Hematopoietic multipotent progenitor cell (in vitro differentiated cells): Measurements from ENCODE around the gene LSAMP. TPM values are rescaled to one million over a fixed set of nuclear protein-coding genes. Genes with fewer than 3 reads are reported as not detected.

Source experiments
- DNase-seq, 3 donors: peaks; one replicate each; pipeline ENCODE4 v3.0.0-alpha.2; 2011 to 2015; ENCODE audit warnings: low read depth in 2 of 3, low spot score in 2 of 3
- total RNA-seq: library from RNA; depleted of rRNA; stranded (reverse); fragments of >200 nt; gene quantifications from one replicate; pipeline ENCODE4 v1.2.3, GENCODE V29; 2012

The LSAMP gene
- total RNA-seq, 1 donor, result 0.27 TPM

DNA sequence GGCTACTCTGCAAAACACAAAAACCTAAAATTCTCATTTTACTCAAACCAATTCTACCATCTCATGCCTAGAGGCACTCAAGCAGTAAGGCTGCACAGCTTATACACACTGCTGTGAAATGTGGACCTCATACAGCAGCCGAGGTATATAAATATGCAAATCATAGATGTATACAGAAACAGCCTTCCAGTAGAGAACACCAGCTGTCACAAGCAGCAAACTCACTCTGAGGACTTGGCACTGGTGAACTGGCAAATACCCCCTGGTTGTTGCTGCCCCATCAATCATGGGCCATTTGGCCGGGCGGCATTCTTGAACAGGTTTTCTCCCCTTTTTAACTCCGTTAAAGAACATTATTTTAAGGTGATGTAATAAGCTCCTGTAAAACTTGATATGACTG lies 378.0 kb downstream of the LSAMP start:
- DNase-seq, result no peak

DNA sequence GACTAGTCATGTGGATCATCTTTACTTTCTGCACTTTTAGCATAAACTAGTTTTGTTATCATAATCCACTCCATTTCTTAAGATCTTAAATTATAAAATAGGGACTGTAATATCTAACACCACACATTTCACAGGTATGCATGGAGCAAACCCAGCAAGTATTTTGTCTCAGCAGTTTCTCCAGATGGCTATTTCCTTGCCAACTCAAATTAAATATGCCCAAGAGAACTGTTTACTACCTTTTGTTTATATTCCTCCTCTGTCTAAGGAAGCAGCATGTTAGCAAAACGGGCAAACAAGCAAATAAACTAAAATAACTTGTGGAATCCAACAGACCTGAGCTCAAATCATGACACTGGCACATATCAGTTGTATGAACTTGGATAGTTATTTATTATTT lies 379.8 kb downstream of the LSAMP start:
- DNase-seq, result no peak

DNA sequence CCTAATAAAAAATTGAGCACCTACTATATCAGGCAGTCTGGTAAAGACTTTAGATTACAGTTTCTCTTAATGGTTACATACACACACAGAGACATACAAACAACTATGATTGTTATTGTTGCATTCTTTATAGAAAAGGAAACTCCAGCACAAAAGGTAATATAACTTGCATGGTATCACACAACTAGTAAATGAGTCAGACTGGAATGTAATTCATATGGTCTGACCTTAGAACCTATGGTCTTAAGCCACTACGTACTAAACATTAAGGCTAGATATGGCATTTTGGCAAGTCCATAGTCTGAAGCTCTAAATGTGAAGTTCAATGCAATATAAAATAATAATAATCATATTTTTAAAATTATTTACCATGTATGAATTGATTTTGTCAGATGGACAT lies 380.6 kb downstream of the LSAMP start:
- no peak for DNase-seq

DNA sequence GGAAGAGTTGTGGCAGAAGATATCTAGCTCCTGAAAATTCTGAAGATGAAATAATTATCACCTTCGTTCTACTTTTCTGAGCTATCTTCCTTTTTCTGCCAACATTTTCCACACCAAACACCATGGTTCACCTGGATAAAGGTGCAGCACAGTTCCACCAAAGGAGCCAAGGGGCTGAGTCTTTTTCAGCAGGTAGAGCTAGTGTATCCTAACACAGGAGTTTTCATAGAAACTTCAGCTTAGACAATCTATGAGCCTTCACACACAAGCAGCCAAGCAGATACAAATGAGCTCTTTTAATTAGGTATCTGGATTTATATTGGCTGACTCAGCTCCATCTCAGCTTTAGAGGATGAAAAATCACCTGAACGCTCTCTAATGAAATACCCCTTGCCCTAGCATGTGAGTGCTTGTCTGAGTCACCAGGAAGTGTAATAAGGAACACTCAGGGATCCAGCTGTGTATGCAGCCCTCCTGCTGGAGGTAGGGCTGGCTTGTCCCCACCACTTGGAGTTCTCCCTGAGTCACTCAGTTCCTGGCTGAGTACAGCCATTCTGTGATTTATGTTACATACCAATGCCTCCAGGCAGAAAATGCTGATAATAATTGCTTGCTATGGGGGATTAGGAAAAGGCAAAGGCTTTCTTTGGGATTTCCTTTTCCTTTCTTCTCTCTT lies 385.7 kb downstream of the LSAMP start:
- no peak for DNase-seq

DNA sequence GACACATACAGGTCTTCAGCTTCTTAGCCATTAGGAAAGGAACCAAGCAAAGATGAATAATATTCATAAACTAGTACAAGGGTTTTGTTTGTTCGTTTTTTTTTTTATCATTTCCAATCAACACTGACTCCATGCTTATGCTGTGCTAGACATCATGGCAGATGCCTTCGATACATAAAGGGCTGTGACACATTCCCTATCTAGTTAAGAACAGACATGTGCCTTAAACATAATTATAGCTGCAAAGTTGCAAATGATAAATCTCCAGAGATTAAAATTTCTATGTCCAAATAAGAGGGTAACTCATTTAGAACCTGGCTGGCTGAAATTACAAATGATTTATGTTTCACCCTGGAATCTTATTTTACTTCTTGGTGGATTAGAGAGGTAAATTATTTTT lies 386.4 kb downstream of the LSAMP start:
- no peak for DNase-seq

DNA sequence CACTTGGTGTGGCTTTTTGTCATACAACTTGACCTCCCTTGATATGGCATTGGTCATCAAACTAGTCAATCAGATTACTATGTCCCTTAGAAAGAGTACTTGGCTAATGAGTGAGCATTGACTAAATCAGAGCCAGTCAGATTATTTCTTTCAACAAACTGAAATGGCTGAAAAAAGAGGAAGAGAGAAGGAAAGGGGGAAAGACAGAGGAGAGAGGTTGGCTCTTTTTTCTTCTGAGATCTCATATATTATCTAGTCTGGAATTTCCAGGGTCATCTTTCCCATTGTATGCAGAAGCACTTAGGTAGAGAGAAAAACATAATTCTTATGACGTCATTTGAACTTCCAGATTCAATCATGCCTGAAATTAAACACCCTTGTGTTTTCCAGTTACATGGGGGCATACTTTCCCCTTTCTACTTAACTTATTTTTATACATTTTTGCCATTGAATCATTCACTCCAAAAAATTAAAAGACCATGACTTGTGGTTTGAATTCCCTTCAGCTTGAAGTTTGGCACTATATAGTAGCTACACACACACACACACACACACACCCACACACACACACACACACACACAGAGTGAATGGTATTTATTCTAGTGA lies 387.8 kb downstream of the LSAMP start:
- no peak for DNase-seq

DNA sequence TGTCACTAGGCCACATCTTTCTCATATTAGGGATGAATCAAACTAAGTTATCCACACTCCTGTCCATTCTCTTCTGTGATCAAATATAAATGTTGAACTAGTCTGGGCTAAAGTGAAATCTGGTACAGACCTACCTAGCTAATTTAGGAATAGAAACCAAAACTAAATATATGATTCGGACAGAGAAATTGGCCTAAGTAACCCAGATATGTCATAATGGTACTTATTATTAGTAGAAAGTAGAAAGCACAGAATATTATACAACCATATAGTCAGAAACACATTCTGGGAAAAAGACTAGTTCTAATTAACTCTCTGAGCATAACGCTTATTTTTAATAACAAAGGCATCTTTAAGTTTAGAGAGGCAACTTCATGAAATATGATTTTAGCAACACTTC lies 389.0 kb downstream of the LSAMP start:
- no peak for DNase-seq

DNA sequence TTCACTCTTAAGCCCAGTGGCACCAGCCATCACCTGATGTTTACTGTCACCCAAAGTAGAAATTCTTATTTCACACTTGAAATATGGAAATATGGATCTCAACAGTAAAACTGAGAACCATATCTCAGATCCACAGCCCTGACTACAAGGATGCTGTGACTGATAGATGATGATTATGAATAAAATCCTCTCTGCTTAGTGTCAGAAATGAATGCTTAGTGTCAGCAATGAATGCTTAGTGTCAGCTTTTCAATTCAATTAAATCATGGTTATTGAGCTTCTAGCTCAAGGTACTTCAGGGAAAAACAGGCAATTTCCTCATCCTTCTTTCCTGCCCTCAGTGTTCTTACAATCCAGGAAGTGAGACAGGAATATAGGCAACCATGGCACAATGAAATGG lies 392.3 kb downstream of the LSAMP start:
- DNase-seq, result no peak

DNA sequence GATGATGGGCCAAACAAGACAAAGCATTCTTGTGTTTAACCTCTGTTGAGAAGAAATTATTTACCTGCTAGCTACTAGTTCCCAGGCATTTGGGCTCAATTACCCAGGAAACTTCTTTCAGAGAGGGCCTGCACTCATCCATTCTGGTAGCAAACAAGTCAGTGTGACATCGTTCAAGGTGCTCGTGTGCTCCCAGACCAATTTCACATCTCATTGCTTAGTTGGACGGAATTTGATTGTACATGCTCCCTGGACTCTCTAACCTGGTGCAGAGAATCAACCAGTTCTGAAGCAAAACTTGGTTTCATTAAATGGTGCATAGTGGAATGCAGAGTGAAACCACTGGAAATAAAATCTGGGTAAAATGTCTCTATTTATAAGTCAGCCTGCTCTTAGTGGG lies 392.7 kb downstream of the LSAMP start:
- DNase-seq, result no peak

DNA sequence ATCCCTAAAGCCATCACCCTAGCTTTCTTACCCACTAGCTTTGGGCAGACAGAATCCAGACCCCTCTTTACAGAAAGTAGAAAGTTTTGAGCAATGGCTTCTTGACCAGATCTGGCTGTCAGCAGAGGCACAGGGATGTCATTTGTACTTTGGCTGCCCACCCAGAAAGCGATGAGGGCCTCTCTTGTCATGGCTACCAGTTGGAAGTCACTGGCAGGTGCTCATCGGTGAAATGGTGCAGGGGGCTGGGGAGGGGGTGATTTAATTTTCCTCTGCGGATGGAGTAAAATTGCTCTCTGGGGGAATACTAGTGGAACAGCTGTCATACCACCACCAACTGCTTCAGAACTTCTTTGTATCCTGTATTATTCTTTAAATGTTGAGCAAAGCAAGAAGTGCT lies 393.7 kb downstream of the LSAMP start:
- DNase-seq, result no peak

DNA sequence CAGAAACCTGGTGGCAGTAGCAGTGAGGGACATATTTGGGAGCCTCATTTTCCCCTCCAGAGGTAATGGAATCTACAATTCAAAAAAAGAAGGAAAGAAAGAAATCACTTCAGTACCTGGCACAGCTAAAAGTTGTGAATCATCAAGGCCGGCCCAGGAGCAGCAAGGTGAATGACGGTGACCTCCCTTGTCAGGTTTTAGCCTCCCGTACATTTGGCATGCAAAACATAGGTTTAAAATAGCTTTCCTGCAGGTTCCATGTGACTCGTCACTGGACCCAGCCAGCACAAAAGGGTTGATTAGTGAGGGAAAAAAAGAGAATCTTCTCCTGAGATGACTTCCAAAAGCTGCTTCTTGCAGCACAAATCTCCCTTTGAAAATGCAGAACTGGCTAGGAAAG lies 394.2 kb downstream of the LSAMP start:
- DNase-seq, result no peak

DNA sequence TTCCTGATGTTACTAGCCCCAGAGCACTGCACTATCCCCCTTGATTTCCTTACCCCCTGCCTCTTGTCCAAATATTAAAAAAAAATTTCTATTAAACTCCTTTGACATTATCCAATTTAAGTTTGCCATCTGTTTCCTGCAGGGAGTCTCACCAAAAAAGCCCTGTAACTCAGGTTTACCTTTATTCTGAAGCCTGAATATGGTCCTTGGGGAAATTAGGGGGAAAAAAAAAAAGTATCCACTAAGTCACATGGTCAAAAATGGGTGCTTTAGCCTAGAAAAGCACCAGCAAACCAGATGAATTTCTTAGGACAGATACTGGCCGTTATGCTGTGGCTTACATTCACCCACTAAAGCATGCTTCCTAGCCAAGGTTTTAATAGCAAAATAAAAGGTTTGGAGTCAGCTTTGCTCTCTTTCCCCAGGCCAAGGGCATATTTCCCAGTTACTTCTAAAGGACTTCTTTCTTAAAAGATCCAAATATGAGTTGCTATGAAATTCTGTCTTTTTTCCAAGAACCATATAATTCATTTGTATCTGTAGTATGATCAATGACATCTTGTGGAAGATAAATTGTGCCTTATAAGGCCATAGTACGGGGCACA lies 394.9 kb downstream of the LSAMP start:
- no peak for DNase-seq

DNA sequence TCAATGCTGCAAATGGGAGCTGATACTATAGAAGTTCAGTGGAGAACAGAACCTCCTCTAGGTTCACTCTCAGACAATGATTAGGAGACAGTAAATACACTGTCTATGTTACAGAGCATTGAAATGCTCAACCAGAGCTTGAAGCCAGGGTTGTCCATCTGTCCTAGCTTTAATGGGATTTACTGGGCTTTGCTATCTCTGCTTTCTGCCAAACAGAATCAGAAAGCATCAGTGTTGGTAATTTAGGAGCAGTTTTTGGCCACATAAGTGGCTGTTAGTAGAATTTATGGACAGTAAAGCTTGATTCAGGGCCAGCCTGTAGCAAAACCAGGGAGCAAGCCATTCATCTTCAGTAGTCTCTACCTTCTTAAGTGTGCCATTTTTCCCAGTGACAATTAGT lies 396.3 kb downstream of the LSAMP start:
- no peak for DNase-seq

DNA sequence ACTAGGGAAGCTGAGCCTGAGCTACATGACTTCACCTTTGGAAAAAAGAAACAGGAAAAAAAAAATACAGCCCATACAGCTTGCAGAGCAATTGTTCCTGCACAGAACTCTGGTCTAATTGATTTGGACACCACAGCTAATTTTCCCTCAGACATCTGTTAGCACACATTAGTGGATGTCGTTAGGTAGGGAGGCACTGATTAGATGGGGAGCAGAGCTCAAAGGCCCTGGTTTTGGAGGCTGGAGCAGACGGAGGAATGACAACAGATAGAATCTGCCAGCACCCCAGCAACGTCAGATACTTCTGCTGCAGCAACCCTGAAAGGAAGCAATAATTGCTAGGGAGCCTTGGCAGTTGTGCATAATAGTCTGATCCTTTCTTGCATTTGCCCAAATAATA lies 398.9 kb downstream of the LSAMP start:
- no peak for DNase-seq

DNA sequence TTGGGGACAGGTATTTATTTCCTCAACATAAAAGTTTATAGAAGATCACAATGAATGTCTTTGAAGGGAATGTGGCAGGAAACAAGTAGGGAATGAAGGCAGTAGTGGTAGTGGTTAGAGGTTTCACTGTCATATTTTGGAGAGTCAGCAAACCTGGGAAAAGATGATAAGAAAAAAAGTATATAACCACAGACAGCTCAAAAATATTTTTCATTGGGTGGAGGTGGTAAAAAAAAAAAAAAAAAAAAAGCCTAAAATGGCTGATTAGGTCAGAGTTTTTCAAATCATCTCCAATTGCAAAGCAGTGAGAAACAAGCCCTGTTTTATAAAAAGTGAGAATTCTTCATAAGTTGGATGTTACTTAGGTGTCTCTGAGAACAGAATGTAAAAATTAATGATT lies 400.0 kb downstream of the LSAMP start:
- no peak for DNase-seq

DNA sequence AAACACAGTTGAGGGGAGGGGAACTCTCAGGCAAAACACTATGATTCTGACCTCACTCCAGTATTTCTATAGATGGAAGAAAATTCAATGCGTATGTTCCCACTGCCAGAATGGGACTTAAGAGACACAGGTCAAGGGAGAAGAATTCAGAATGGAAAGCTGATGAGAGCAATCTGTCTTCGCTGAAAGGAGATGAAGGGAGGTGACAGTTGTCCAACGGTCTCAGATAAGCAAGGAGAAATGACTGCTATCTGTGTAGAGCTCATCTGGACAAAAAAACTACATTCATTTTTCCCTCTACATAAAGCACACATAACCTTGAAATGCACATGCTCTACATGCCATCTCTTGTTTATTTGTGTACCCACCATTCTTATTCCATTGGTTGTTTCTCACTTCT lies 405.1 kb downstream of the LSAMP start:
- DNase-seq, result no peak

DNA sequence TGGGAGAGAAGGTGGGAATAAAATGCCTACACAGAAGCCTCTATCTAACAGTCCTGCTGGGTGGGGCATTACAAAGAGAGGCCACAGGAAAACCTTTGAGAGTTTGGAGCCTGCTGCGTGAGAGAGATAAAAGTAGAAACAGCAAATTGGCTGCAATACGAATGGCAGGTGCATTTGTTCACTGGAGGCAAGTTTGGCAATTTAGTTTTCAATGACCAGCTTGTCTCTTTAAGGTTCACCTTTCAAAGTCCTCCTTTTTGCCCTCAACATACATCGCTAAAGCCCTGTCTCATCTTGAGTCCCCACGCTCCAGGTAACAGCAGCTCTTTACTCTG lies 405.7 kb downstream of the LSAMP start:
- DNase-seq, result peak in 1 of 3 donors; percentile 6

DNA sequence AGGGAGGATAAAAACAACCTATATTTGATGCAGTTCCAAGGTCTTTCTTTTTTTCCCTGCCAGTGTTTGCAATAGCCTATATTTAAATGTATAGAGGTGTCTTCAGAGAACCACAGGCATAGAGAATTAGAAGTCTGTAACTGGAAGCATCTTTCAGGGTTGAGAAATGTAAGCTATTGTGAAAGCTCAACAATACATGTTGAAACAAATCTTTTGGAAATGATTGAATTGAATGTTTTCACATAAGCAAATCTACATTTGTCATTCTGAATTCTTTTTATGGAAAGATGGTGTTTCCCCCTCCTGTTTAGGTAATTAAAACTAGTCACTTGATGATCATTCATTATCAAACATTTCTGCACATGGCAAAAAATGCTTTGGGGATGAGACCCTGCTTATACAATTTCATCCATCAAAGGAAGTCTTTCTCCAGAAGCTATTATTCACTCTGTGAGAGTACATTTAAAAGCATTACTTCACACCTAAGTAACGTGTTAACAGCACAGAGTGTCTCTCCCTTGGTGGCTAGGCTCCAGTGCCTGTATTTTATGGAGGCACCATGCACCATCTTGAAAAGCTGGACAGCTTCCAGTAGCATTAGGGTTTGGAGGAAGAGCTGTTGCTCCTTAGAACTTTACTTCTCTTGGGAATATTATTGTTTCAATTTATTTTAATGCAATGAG lies 406.2 kb downstream of the LSAMP start:
- DNase-seq, result no peak

DNA sequence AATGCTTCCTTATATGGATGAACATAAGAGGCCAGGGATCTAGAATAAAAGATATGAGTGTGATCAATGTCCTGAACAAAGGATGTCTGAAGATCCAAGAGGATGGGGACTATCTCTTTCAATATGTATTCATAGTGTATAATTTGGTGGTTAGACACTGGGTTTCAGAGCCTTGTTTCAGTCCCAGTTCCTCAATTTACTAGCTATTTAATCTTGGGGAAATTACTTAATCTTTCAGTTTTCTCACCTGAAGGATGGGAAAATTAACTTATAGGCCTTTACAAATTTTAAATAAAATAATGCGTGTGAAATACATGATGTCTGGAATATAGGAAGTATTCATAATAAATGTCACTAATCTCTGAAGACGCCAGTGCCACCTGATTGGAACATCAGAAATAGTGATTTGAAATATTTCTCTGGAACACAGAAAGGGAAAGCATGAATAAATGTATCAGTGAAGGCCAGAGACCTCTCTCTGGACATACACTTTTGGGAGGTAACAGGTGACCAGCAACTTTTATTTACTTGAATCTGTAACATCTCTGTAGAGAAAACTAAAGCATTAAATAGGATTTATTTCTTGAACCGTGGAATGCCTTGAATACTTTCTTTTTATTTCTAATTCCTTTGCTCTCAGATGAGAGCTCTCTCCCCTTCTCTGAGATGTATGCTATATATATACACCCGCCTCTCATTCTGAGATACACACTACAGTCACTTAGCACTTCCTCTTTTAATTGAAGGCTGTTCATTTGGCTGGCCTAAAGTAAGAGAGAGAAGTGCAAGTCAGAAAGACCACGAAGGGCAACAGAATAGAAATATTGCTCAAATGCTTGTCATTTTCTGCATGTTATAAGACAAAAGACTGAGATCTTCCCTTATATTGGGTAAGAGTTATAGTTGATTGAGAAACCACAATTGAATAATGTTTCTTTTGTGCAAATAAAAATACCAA lies 407.1 kb downstream of the LSAMP start:
- DNase-seq, result peak in 1 of 3 donors; percentile 1

DNA sequence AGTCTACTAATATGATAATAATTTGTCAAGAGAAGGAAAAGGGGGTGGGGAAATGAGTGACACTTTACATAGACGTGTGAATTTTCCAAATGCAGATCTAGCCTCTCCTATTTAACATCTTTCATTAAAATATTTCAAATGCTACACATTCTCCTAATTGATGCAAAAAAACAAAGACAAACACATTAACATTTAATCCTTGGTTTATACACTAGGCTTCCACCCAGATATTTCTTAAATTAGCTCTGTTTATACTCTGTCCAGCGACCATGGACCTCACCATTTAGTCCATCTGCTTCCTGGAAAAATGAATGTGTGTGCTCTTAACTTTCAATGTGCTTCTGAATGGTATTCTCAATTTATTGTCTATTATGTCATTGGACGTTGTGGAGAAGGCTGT lies 409.9 kb downstream of the LSAMP start:
- DNase-seq, result no peak

DNA sequence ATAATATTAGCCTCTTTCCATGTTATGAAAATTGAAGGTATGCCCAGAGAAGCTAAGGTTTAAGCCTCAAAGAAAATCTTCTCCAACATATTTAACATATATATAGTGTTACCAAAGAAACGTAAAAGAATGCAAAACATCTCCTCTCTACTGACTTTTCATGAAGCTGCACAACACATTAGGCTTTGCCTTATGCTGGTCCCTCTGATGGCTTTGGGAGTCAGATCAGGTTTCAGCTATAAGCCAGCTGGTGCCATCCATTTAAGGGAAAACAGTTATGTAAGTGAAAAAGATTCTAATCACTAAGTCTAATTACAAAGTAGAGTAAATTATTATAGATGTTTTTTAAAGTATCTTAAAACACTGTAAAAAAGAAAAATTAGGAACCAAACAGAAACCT lies 410.5 kb downstream of the LSAMP start:
- no peak for DNase-seq
